H1 (cell line): ENCODE data around the gene PRR30. TPM values are rescaled to one million over a fixed set of nuclear protein-coding genes. Genes with fewer than 3 reads are reported as not detected.
A peak's percentile ranks its signal among the peaks of the same experiment; 100 is the strongest.

Source experiments
- CTCF ChIA-PET: fragments of 300-600 bp; sonication (Branson Sonifier 250); formaldehyde crosslinking; loops from one replicate; lab custom pipeline; 2021; ENCODE audit not compliant: partially characterized antibody; lab: Charles Lee
- POLR2A ChIA-PET: fragments of 300-600 bp; sonication (Branson Sonifier 250); formaldehyde crosslinking; loops from one replicate; lab custom pipeline; 2021; ENCODE audit warnings: inconsistent platforms; ENCODE audit not compliant: partially characterized antibody; lab: Charles Lee
- DNase-seq, 2 experiments: peaks; one replicate each; pipeline versions ENCODE4 v3.0.0 to v3.0.0-alpha.2; 2010 to 2022; ENCODE audit warnings: low spot score in 2 of 2, low read depth in 1 of 2, mixed read lengths in 1 of 2
- FAIRE-seq: peaks from 2 replicates; lab custom pipeline; 2011; peaks lifted over from hg19 to GRCh38; lab: Jason Lieb, UNC
- H2AFZ ChIP-seq: 2 replicates; pipeline ENCODE4 v1.8.1; 2012; ENCODE audit warnings: low read length, inconsistent platforms
- H2AK5ac ChIP-seq: 2 replicates; pipeline ENCODE4 v1.6.1; 2013; ENCODE audit warnings: low read depth, low read length
- H2BK120ac ChIP-seq: replicated peaks from 2 replicates; pipeline ENCODE3; 2013; ENCODE audit warnings: low read depth, low read length, inconsistent platforms
- H2BK12ac ChIP-seq: 2 replicates; pipeline ENCODE4 v1.6.1; 2013; ENCODE audit warnings: low read depth, low read length
- H2BK15ac ChIP-seq: 2 replicates; pipeline ENCODE4 v1.6.1; 2013; ENCODE audit warnings: low read length
- H2BK20ac ChIP-seq: 2 replicates; pipeline ENCODE4 v1.6.1; 2013; ENCODE audit warnings: low read length
- H2BK5ac ChIP-seq: 2 replicates; pipeline ENCODE4 v1.6.1; 2013; ENCODE audit warnings: low read depth, low read length
- H3K14ac ChIP-seq: 2 replicates; pipeline ENCODE4 v1.6.1; 2013; ENCODE audit warnings: inconsistent platforms; ENCODE audit not compliant: insufficient read length
- H3K18ac ChIP-seq: 2 replicates; pipeline ENCODE4 v1.6.1; 2013; ENCODE audit warnings: low read length; ENCODE audit errors: extremely low read depth
- H3K23ac ChIP-seq: 2 replicates; pipeline ENCODE4 v1.6.1; 2013; ENCODE audit warnings: inconsistent platforms; ENCODE audit not compliant: insufficient read length
- H3K23me2 ChIP-seq: 2 replicates; pipeline ENCODE4 v1.6.1; 2013; ENCODE audit warnings: low read depth, low read length
- H3K27ac ChIP-seq: 2 replicates; pipeline ENCODE4 v1.6.1; 2011; ENCODE audit warnings: low read depth, low read length, inconsistent platforms
- H3K27me3 ChIP-seq, 4 experiments: replicated peaks in 1 of 4; 1 replicate in 1 of 4; 2 replicates in 3 of 4; pipeline versions ENCODE4 v1.6.1 to v1.8.1; 2011 to 2013; ENCODE audit warnings: low read length in 3 of 4, mild to moderate bottlenecking in 3 of 4, inconsistent platforms in 2 of 4, mixed read lengths in 2 of 4, moderate library complexity in 1 of 4; ENCODE audit not compliant: control insufficient read depth in 3 of 4, insufficient read depth in 3 of 4; ENCODE audit errors: extremely low read depth in 1 of 4
- H3K36me3 ChIP-seq, 4 experiments: 2 replicates each; pipeline versions ENCODE4 v1.6.1 to v1.8.1; 2011 to 2013; ENCODE audit warnings: mild to moderate bottlenecking in 4 of 4, low read length in 3 of 4, moderate library complexity in 2 of 4, control low read depth in 1 of 4, inconsistent platforms in 1 of 4; ENCODE audit not compliant: insufficient read depth in 4 of 4, control insufficient read depth in 2 of 4
- H3K4ac ChIP-seq: replicated peaks from 2 replicates; pipeline ENCODE3; 2013; ENCODE audit warnings: low read length, low read depth, mixed read lengths, inconsistent platforms; ENCODE audit not compliant: insufficient read length
- H3K4me1 ChIP-seq, 4 experiments: replicated peaks in 1 of 4; 1 replicate in 1 of 4; 2 replicates in 3 of 4; pipeline versions ENCODE4 v1.6.1 to v1.8.1; 2011 to 2013; ENCODE audit warnings: low read length in 3 of 4, inconsistent platforms in 2 of 4, mixed read lengths in 1 of 4; ENCODE audit not compliant: insufficient read depth in 4 of 4, control insufficient read depth in 3 of 4
- H3K4me2 ChIP-seq, 2 experiments: 2 replicates each; pipeline versions ENCODE4 v1.6.1 to v1.8.1; 2011 to 2013; ENCODE audit warnings: low read depth in 2 of 2, low read length in 2 of 2, control low read depth in 1 of 2, inconsistent platforms in 1 of 2, mild to moderate bottlenecking in 1 of 2; ENCODE audit not compliant: insufficient read depth in 1 of 2
- H3K4me3 ChIP-seq, 4 experiments: fragments of 200-600, 300-600 bp in 1 of 4; sonication (generic), shearing (Covaris generic), sonication (Bioruptor Twin) in 1 of 4; 2 replicates each; pipeline versions ENCODE4 v1.5.1 to v1.8.1; 2011 to 2016; ENCODE audit warnings: low read length in 4 of 4, low read depth in 3 of 4, control low read depth in 2 of 4, inconsistent platforms in 2 of 4, mild to moderate bottlenecking in 2 of 4, mixed read lengths in 1 of 4, moderate library complexity in 1 of 4; ENCODE audit not compliant: insufficient read depth in 2 of 4; ENCODE audit errors: extremely low read depth in 1 of 4
- H3K56ac ChIP-seq: replicated peaks from 2 replicates; pipeline ENCODE3; 2013; ENCODE audit warnings: low read depth, mild to moderate bottlenecking, mixed read lengths, low read length, inconsistent platforms; ENCODE audit not compliant: insufficient read length
- H3K79me1 ChIP-seq: 2 replicates; pipeline ENCODE4 v1.6.1; 2013; ENCODE audit warnings: low read depth, low read length, control low read depth
- H3K79me2 ChIP-seq, 2 experiments: 2 replicates each; pipeline versions ENCODE4 v1.6.1 to v1.8.1; 2012 to 2013; ENCODE audit warnings: low read length in 2 of 2, mild to moderate bottlenecking in 2 of 2, inconsistent platforms in 1 of 2; ENCODE audit not compliant: insufficient read depth in 2 of 2, control insufficient read depth in 1 of 2
- H3K9ac ChIP-seq, 4 experiments: replicated peaks in 1 of 4; 1 replicate in 1 of 4; 2 replicates in 3 of 4; pipeline versions ENCODE4 v1.6.1 to v1.8.1; 2011 to 2013; ENCODE audit warnings: low read depth in 3 of 4, low read length in 3 of 4, control low read depth in 2 of 4, mild to moderate bottlenecking in 2 of 4, moderate library complexity in 2 of 4, inconsistent platforms in 1 of 4; ENCODE audit errors: extremely low read depth in 1 of 4
- H3K9me3 ChIP-seq, 2 experiments: 2 replicates each; pipeline versions ENCODE4 v1.6.1 to v1.8.1; 2012 to 2013; ENCODE audit warnings: mild to moderate bottlenecking in 2 of 2, moderate library complexity in 2 of 2, control low read depth in 1 of 2, inconsistent platforms in 1 of 2, low read depth in 1 of 2, low read length in 1 of 2, mixed read lengths in 1 of 2; ENCODE audit not compliant: insufficient read depth in 2 of 2
- H4K20me1 ChIP-seq, 2 experiments: replicated peaks in 1 of 2; 2 replicates each; pipeline versions ENCODE3 to v1.8.1; 2011 to 2013; ENCODE audit warnings: inconsistent platforms in 2 of 2, low read length in 2 of 2, mild to moderate bottlenecking in 1 of 2; ENCODE audit not compliant: insufficient read depth in 2 of 2, control insufficient read depth in 1 of 2
- H4K5ac ChIP-seq: 2 replicates; pipeline ENCODE4 v1.6.1; 2013; ENCODE audit warnings: low read length, low read depth, mixed read lengths, inconsistent platforms; ENCODE audit not compliant: insufficient read length
- H4K8ac ChIP-seq: 2 replicates; pipeline ENCODE4 v1.8.0; 2013; ENCODE audit warnings: mild to moderate bottlenecking, moderate library complexity, low read length, inconsistent platforms; ENCODE audit not compliant: insufficient read depth; ENCODE audit errors: extremely low read depth
- H4K91ac ChIP-seq: replicated peaks from 2 replicates; pipeline ENCODE3; 2013; ENCODE audit warnings: low read length, mixed read lengths, inconsistent platforms; ENCODE audit not compliant: insufficient read length
- CEBPB ChIP-seq: IDR thresholded peaks from 2 replicates; pipeline ENCODE4 v1.6.1; 2012; ENCODE audit warnings: low read depth, low read length
- NANOG ChIP-seq: IDR thresholded peaks from 2 replicates; pipeline ENCODE4 v1.6.1; 2011; ENCODE audit warnings: low read length, low read depth, mild to moderate bottlenecking, inconsistent platforms; ENCODE audit not compliant: insufficient read depth, poor library complexity, severe bottlenecking
- POLR2A ChIP-seq, 2 experiments: IDR thresholded peaks; 1 replicate in 1 of 2; 2 replicates in 1 of 2; pipeline ENCODE4 v1.6.1; 2011; ENCODE audit warnings: low read depth in 2 of 2, low read length in 2 of 2, mild to moderate bottlenecking in 2 of 2; ENCODE audit errors: control extremely low read depth in 1 of 2
- RXRA ChIP-seq: IDR thresholded peaks from 2 replicates; pipeline ENCODE4 v1.6.1; 2011; ENCODE audit warnings: low read depth, mild to moderate bottlenecking, low read length, moderate library complexity; ENCODE audit not compliant: insufficient read depth
- SP1 ChIP-seq: IDR thresholded peaks from 2 replicates; pipeline ENCODE4 v1.6.1; 2011; ENCODE audit warnings: low read depth, low read length
- TBP ChIP-seq: IDR thresholded peaks from 2 replicates; pipeline ENCODE4 v1.6.1; 2011; ENCODE audit warnings: low read depth, low read length, improper control_type of control experiment
- ZNF274 ChIP-seq: IDR thresholded peaks from 2 replicates; pipeline ENCODE4 v1.7.0; 2012; ENCODE audit warnings: low read length, borderline replicate concordance; ENCODE audit errors: extremely low read depth
- WGBS, 2 experiments: shearing (Covaris generic) in 1 of 2; methylation state at CpG; one replicate each; pipeline versions ENCODE4 v1.1.6 to v1.1.7; 2013 to 2015; ENCODE audit warnings: low lambda C conversion rate in 2 of 2, mixed read lengths in 2 of 2, inconsistent platforms in 1 of 2, low coverage in 1 of 2, missing lambda C conversion rate in 1 of 2; ENCODE audit not compliant: insufficient replicate concordance in 2 of 2, insufficient coverage in 1 of 2, insufficient read length in 1 of 2; ENCODE audit errors: extremely low coverage in 1 of 2, missing lambda C conversion rate in 1 of 2; 5-methylcytosine and 5-hydroxymethylcytosine counted together
- polyA plus RNA-seq, 7 experiments: library from polyadenylated mRNA; depleted of rRNA in 3 of 7; stranded (reverse) in 5 of 7; unstranded in 2 of 7; fragments of >200 nt in 5 of 7; fragments of 200-250 nt in 2 of 7; gene quantifications; 1 replicate in 5 of 7; 2 replicates in 1 of 7; 4 replicates in 1 of 7; pipeline versions ENCODE4 v1.2.1 to v1.2.3, GENCODE V29; 2011 to 2013; ENCODE audit warnings: missing spikeins in 2 of 7, mixed read lengths in 2 of 7
- total RNA-seq: library from RNA; stranded (reverse); fragmentation: NEBNext Ultra II Directional; extraction: Animal tissue kit (Norgen Biotek cat#: 25700); gene quantifications from 2 replicates; pipeline ENCODE4 v1.2.1, GENCODE V29; 2021
- TF ChIP-seq, protein P1 (sequence below): IDR thresholded peaks from 2 replicates; pipeline ENCODE4 v1.6.1; 2012; ENCODE audit warnings: low read length, inconsistent platforms

PRR30 gene
- total and polyA plus RNA-seq, 2 of the 8 experiments (the other 6 are each of a cell fraction or from before 2014, with no cell fraction given): not detected

GRCh38 chr2:27174638-27175037 lies 35.4 kb upstream of the PRR30 start:
- H3K4me3 ChIP-seq: no peak overlapping the region
- no peak for FAIRE-seq
- TF ChIP-seq POLR2A (IDR thresholded peaks at IDR 0.05; ENCODE audit: control extremely low read depth in 1 of 2, low read depth in 2 of 2, low read length in 2 of 2) (no peak), SP1 (no peak), ZNF274 (no peak), TBP (no peak), NANOG (no peak), RXRA (no peak), CEBPB (no peak)
- TF ChIP-seq, protein P1, sequence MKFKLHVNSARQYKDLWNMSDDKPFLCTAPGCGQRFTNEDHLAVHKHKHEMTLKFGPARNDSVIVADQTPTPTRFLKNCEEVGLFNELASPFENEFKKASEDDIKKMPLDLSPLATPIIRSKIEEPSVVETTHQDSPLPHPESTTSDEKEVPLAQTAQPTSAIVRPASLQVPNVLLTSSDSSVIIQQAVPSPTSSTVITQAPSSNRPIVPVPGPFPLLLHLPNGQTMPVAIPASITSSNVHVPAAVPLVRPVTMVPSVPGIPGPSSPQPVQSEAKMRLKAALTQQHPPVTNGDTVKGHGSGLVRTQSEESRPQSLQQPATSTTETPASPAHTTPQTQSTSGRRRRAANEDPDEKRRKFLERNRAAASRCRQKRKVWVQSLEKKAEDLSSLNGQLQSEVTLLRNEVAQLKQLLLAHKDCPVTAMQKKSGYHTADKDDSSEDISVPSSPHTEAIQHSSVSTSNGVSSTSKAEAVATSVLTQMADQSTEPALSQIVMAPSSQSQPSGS: no peak
- TF ChIP-seq, all 59 proteins: peak for 0
- Histone ChIP-seq H3K4ac (no peak overlapping the region), H3K56ac (no peak overlapping the region), H3K79me1 (no peaks in the 10 kb centered on the region; the same call in 1 of the 2 replicates), H2BK15ac (no peak overlapping the region), H3K9ac (no peak overlapping the region), H4K91ac (no peak overlapping the region), H2AFZ (0 out of 2 replicates have a peak overlapping the region, but pooled peaks have one; percentile 37), H2BK120ac (no peak overlapping the region), H3K23me2 (no peaks in the 10 kb centered on the region; the same call in 1 of the 2 replicates), H3K9me3 (no peaks in the 10 kb centered on the region), H4K8ac (no peak overlapping the region), H3K36me3 (no peaks in the 10 kb centered on the region), H3K4me2 (no peak overlapping the region), H4K20me1 (no peaks in the 10 kb centered on the region), H2BK5ac (no peak overlapping the region), H4K5ac (no peak overlapping the region), H2AK5ac (no peak overlapping the region), H3K18ac (no peak overlapping the region), H3K79me2 (no peaks in the 10 kb centered on the region), H3K14ac (no peak overlapping the region), H2BK20ac (no peak overlapping the region), H3K23ac (no peak overlapping the region), H3K27ac (no peak overlapping the region), H2BK12ac (no peak overlapping the region), H3K4me1 (no peaks in the 10 kb centered on the region), H3K27me3 (no peaks in the 10 kb centered on the region; a peak in 4 of 7 replicates)
- POLR2A ChIA-PET: interaction anchor here (1.6 to 1.8 kb wide), 2 partner anchors 8 to 37 kb away, joined by 4 to 6 read pairs; partner anchors contain the start of genes ATRAID and SLC5A6
- 73 to 100% methylated on average over 1 to 6 of the region's 6 CpGs for WGBS, 2 experiments
- CTCF ChIA-PET: interaction anchor here (0.9 to 5.0 kb wide), 8 partner anchors 10 to 108 kb away, joined by 3 to 26 read pairs (median 4); partner anchors contain the start of genes ABHD1, PREB and TRIM54
- DNase-seq: no peak
